Common myeloid progenitor, CD34-positive (primary cell): Measurements from ENCODE around the gene UVRAG.

Experiments used
- CTCF ChIA-PET: fragments of 350-600 bp; sonication (Branson Sonifier 250); formaldehyde crosslinking; loops from one replicate; lab custom pipeline; 2021; ENCODE audit warnings: antibody characterized with exemption; lab: Charles Lee
- POLR2A ChIA-PET: fragments of 350-600 bp; sonication (Branson Sonifier 250); formaldehyde crosslinking; loops from one replicate; lab custom pipeline; 2021; ENCODE audit warnings: antibody characterized with exemption; lab: Charles Lee
- DNase-seq, 3 donors: peaks; one replicate each; pipeline versions ENCODE4 v3.0.0 to v3.0.0-alpha.2; 2013
- H3K27ac ChIP-seq, 2 experiments: 1 replicate in 1 of 2; 2 replicates in 1 of 2; pipeline ENCODE4 v1.7.0; 2013; ENCODE audit warnings: inconsistent platforms in 2 of 2, low read length in 2 of 2, mild to moderate bottlenecking in 2 of 2, low read depth in 1 of 2, moderate library complexity in 1 of 2; ENCODE audit not compliant: severe bottlenecking in 2 of 2, insufficient read depth in 1 of 2, poor library complexity in 1 of 2
- H3K27me3 ChIP-seq, 5 experiments: replicated peaks in 2 of 5; 1 replicate in 3 of 5; 2 replicates in 2 of 5; pipeline versions ENCODE4 v1.6.1 to v1.7.0; 2013; ENCODE audit warnings: low read length in 4 of 5, mild to moderate bottlenecking in 2 of 5, moderate library complexity in 2 of 5, inconsistent platforms in 1 of 5; ENCODE audit not compliant: insufficient read depth in 5 of 5, control insufficient read depth in 4 of 5
- H3K36me3 ChIP-seq, 4 experiments: 1 replicate in 2 of 4; 2 replicates in 2 of 4; pipeline versions ENCODE4 v1.6.1 to v1.7.0; 2013; ENCODE audit warnings: low read length in 3 of 4, control low read depth in 1 of 4, mild to moderate bottlenecking in 1 of 4; ENCODE audit not compliant: control insufficient read depth in 4 of 4, insufficient read depth in 4 of 4
- H3K4me1 ChIP-seq, 4 experiments: 1 replicate in 3 of 4; 2 replicates in 1 of 4; pipeline versions ENCODE4 v1.6.1 to v1.7.1; 2013; ENCODE audit warnings: low read length in 3 of 4, mild to moderate bottlenecking in 3 of 4, control low read depth in 1 of 4, inconsistent platforms in 1 of 4, moderate library complexity in 1 of 4; ENCODE audit not compliant: control insufficient read depth in 4 of 4, insufficient read depth in 4 of 4; ENCODE audit errors: control extremely low read depth in 1 of 4
- H3K4me3 ChIP-seq, 7 experiments: 1 replicate in 4 of 7; 2 replicates in 3 of 7; pipeline versions ENCODE4 v1.5.1 to v1.7.0; 2013; ENCODE audit warnings: mild to moderate bottlenecking in 7 of 7, low read length in 6 of 7, moderate library complexity in 6 of 7, inconsistent platforms in 2 of 7, low read depth in 2 of 7, control low read depth in 1 of 7; ENCODE audit not compliant: insufficient read depth in 4 of 7, control insufficient read depth in 1 of 7; ENCODE audit errors: extremely low read depth in 1 of 7
- H3K9me3 ChIP-seq, 5 experiments: 1 replicate in 4 of 5; 2 replicates in 1 of 5; pipeline versions ENCODE4 v1.6.1 to v1.7.1; 2013; ENCODE audit warnings: low read length in 4 of 5, mild to moderate bottlenecking in 2 of 5, inconsistent platforms in 1 of 5, low read depth in 1 of 5, moderate library complexity in 1 of 5; ENCODE audit not compliant: control insufficient read depth in 4 of 5, insufficient read depth in 2 of 5; ENCODE audit errors: control extremely low read depth in 1 of 5
- WGBS: methylation state at CpG from one replicate; pipeline ENCODE4 v1.1.5; 2013; ENCODE audit not compliant: insufficient coverage; 5-methylcytosine and 5-hydroxymethylcytosine counted together

Gene UVRAG

DNA sequence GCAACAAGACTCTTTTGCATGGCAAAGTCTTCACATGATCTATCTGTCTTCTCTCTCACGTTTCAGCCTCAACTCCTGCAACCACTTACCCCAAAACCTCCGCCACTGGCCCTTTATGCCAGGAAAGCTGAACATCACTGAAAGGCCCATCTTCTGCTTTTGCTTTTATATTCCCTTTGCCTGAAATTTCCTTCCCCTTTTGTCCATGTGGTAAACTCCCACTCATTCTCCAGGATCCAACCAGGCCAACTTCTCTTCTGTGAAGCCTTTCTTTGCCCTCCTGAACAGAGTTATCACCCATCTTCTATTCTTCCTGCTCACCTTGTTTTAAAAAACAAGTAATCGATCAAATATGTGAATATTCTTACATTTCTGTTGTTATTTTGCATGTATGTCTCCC is 273.5 kb downstream of the UVRAG start:
- Histone ChIP-seq H3K27me3 (no peaks in the 10 kb centered on the region), H3K4me1 (no peaks in the 10 kb centered on the region), H3K9me3 (peaks cover 0 to 4% (median 2%) of the 10 kb centered on the region in 5 experiments), H3K4me3 (no peak overlapping the region), H3K27ac (no peak overlapping the region), H3K36me3 (peaks cover 0 to 15% (median 9%) of the 10 kb centered on the region in 4 experiments)
- 81% methylated on average over 2 of the region's 3 CpGs for WGBS
- ChIA-PET CTCF (no interaction called here), POLR2A (no interaction called here)
- no peak for DNase-seq

DNA sequence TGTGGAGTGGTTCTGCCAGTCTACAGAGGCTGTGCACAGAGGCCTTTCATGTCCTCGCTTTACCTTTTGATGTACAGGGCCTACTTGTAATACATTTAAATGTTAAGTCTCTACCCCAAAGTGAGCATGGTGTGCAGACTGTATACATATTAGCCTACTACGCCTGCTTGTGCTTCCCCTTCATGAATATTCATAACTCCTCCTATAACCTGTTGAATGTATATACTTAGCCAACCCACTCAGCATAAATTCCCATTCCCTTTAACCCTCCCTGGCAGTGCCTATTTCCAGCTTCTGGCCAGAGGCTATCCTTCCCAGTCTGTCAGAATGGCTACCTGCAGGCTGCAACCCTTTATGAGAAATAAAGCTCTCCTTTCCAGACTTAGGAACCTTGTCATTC is 275.2 kb downstream of the UVRAG start:
- no peaks in the 10 kb centered on the region for H3K4me1 ChIP-seq
- no peak overlapping the region for H3K27ac ChIP-seq
- peaks cover 0 to 15% (median 9%) of the 10 kb centered on the region in 4 experiments for H3K36me3 ChIP-seq
- peaks cover 0 to 4% (median 2%) of the 10 kb centered on the region in 5 experiments for H3K9me3 ChIP-seq
- no peak for DNase-seq
- POLR2A ChIA-PET: no interaction called here
- no peaks in the 10 kb centered on the region for H3K27me3 ChIP-seq
- H3K4me3 ChIP-seq: no peak overlapping the region
- CTCF ChIA-PET: interaction anchor here (1.1 kb wide), 1 partner anchor 15 kb away, joined by 3 read pairs; no protein-coding TSS in a partner anchor
- 100% methylated on average over 2 of the region's 2 CpGs for WGBS

DNA sequence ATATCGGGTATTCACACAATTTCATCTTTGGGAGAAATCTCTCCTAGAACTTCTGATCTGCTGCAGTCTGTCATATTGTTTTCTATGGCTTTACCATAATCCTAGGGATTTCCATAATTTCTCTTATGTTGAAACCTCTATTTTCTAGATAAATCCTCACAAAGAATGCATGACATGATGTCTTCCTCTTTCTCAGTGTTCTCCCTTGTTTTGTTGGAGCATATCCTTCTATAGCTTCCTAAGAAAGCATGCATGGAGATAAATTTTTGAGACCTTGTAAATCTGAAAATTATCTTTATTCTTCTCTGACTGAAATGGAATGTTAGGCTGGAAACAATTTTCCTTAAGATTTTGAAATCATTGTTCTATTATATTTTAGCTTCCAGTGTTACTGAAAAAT is 275.8 kb downstream of the UVRAG start:
- peaks cover 0 to 13% (median 9%) of the 10 kb centered on the region in 4 experiments for H3K36me3 ChIP-seq
- H3K4me1 ChIP-seq: no peaks in the 10 kb centered on the region
- ChIA-PET POLR2A (no interaction called here), CTCF (interaction anchor here (1.1 kb wide), 1 partner anchor 14 kb away, joined by 3 read pairs; no protein-coding TSS in a partner anchor)
- 100% methylated on average over 1 of the region's 1 CpG for WGBS
- no peaks in the 10 kb centered on the region for H3K27me3 ChIP-seq
- H3K9me3 ChIP-seq: peaks cover 0 to 4% (median 2%) of the 10 kb centered on the region in 5 experiments
- H3K27ac ChIP-seq: no peak overlapping the region
- DNase-seq: no peak
- H3K4me3 ChIP-seq: no peak overlapping the region

DNA sequence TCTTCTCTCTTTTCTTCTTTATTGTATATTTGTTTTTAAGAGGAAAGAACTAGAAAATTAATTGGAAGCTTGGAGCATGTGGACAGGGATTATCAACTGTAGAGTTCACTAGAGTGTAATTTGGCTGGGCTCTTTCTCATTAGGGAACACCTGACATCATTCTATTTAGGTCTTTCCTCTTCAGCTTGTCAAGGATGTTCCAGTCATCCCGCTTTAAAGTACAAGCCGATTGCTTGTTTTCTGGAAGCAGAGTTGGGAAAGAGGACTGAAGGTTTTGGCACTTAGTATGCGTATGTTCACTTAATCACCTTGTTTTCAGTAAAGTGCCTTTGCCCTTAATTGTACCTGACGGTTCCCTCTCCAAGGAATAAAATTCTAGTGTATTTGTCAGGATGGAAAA is 279.7 kb downstream of the UVRAG start:
- POLR2A ChIA-PET: no interaction called here
- Histone ChIP-seq H3K27me3 (no peaks in the 10 kb centered on the region), H3K36me3 (peaks cover 0 to 11% (median 8%) of the 10 kb centered on the region in 4 experiments), H3K27ac (no peak overlapping the region), H3K4me3 (no peak overlapping the region), H3K4me1 (no peaks in the 10 kb centered on the region), H3K9me3 (peaks cover 0 to 4% (median 2%) of the 10 kb centered on the region in 5 experiments)
- DNase-seq: no peak
- CTCF ChIA-PET: no interaction called here
- WGBS: 95% methylated on average over 3 of the region's 4 CpGs

DNA sequence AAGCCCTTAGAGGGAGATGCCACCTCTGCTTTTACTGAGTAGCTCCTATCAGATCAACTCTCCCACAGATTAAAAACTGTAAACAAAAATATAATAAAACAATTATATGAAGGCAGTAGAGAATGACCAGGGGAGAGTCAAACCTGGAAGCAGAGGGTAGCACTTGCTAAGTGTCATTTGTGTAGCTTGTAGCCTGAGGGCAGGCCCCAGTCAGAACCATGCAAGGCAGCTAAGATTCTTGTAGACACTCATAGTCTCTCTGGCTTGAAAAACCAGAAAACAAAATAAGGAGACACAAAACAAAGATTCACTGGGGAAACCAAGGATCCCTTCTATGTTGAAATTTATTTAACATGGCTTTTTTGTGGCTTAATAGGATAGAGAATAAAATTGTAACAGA is 280.9 kb downstream of the UVRAG start:
- Histone ChIP-seq H3K36me3 (peaks cover 0 to 6% (median 1%) of the 10 kb centered on the region in 4 experiments), H3K27me3 (no peaks in the 10 kb centered on the region), H3K9me3 (peaks cover 0 to 2% (median 0%) of the 10 kb centered on the region in 5 experiments), H3K4me1 (no peaks in the 10 kb centered on the region), H3K27ac (no peak overlapping the region), H3K4me3 (no peak overlapping the region)
- ChIA-PET POLR2A (no interaction called here), CTCF (interaction anchor here (1.3 to 1.4 kb wide), 2 partner anchors 22 to 56 kb away, joined by 5 read pairs; no protein-coding TSS in a partner anchor)
- DNase-seq: no peak

DNA sequence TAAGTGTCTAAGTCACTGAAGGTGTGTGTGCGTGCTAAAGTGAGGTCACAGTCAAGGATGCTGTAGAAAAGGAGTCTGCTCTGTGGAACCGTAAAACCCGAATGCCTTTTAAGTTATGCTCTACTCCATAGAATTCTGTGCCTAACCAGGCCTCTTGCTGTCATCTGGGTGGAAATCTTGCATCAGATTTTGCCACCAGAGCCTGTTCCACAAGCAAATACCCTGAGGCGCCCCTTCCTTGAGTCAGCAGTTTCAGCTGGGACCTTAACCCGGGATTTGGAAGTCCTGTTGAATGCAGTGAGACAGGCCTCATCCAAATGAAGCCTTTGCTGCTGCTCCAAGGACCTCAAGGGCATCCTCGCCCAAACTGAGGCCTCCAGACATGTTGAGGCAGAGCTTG is 281.5 kb downstream of the UVRAG start:
- no peak overlapping the region for H3K27ac ChIP-seq
- peaks cover 0 to 2% (median 0%) of the 10 kb centered on the region in 5 experiments for H3K9me3 ChIP-seq
- WGBS: 90% methylated on average over 6 of the region's 6 CpGs
- no peak for DNase-seq
- ChIA-PET POLR2A (no interaction called here), CTCF (interaction anchor here (1.3 to 1.4 kb wide), 2 partner anchors 22 to 56 kb away, joined by 5 read pairs; no protein-coding TSS in a partner anchor)
- peaks cover 0 to 5% (median under 1%) of the 10 kb centered on the region in 4 experiments for H3K36me3 ChIP-seq
- H3K27me3 ChIP-seq: no peaks in the 10 kb centered on the region
- no peaks in the 10 kb centered on the region for H3K4me1 ChIP-seq
- no peak overlapping the region for H3K4me3 ChIP-seq

DNA sequence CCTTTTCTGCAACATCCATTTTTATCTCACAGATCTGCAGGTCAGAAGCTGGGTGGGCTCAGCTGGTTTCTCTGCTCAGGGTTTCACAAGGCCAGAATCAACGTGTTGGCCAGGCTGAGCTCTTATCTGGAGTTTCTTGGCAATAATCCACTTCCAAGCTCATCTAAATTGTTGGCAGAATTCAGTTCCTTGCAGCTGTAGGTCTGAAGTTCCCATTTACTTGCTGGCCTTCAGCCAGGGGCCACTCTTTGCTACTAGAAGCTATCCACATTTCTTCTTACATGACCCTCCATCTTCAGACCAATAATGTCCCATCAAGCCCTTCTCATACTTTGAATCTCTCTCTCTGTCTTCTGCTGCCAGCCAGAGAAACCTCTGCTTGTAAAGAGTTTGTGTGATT is 287.8 kb downstream of the UVRAG start:
- POLR2A ChIA-PET: no interaction called here
- H3K27me3 ChIP-seq: no peaks in the 10 kb centered on the region
- H3K4me1 ChIP-seq: peaks cover 0 to 2% (median 0%) of the 10 kb centered on the region in 4 experiments
- no peak for DNase-seq
- H3K4me3 ChIP-seq: no peak overlapping the region
- no peaks in the 10 kb centered on the region for H3K9me3 ChIP-seq
- 43% methylated on average over 1 of the region's 1 CpG for WGBS
- H3K36me3 ChIP-seq: peaks cover 2 to 3% (median 2%) of the 10 kb centered on the region in 4 experiments
- CTCF ChIA-PET: interaction anchor here (1.2 kb wide), 1 partner anchor 35 kb away, joined by 4 read pairs; no protein-coding TSS in a partner anchor
- no peak overlapping the region for H3K27ac ChIP-seq
